H1 (cell line): ENCODE measurements around the gene DEXI. TPM values are rescaled to one million over a fixed set of nuclear protein-coding genes. Genes with fewer than 3 reads are reported as not detected.

Experiments
- CEBPB ChIP-seq: IDR thresholded peaks from 2 replicates; pipeline ENCODE4 v1.6.1; 2012; ENCODE audit warnings: low read depth, low read length
- EZH2 ChIP-seq: fragments of 200-600 bp; sonication (generic); IDR thresholded peaks from 2 replicates; pipeline ENCODE4 v1.7.1; 2012; ENCODE audit warnings: low read depth, mild to moderate bottlenecking, moderate library complexity, low read length, inconsistent platforms; ENCODE audit not compliant: severe bottlenecking
- POLR2AphosphoS5 ChIP-seq: IDR thresholded peaks from 2 replicates; pipeline ENCODE4 v1.6.1; 2011; ENCODE audit warnings: low read depth, low read length
- TAF1 ChIP-seq: IDR thresholded peaks from 2 replicates; pipeline ENCODE4 v1.6.1; 2011; ENCODE audit warnings: mild to moderate bottlenecking, low read depth, low read length
- USF2 ChIP-seq: IDR thresholded peaks from 2 replicates; pipeline ENCODE4 v1.6.1; 2011; ENCODE audit warnings: low read length, improper control_type of control experiment
- polyA plus RNA-seq, 7 experiments: library from polyadenylated mRNA; depleted of rRNA in 3 of 7; stranded (reverse) in 5 of 7; unstranded in 2 of 7; fragments of >200 nt in 5 of 7; fragments of 200-250 nt in 2 of 7; gene quantifications; 1 replicate in 5 of 7; 2 replicates in 1 of 7; 4 replicates in 1 of 7; pipeline versions ENCODE4 v1.2.1 to v1.2.3, GENCODE V29; 2011 to 2013; ENCODE audit warnings: missing spikeins in 2 of 7, mixed read lengths in 2 of 7
- total RNA-seq: library from RNA; stranded (reverse); fragmentation: NEBNext Ultra II Directional; extraction: Animal tissue kit (Norgen Biotek cat#: 25700); gene quantifications from 2 replicates; pipeline ENCODE4 v1.2.1, GENCODE V29; 2021

The DEXI gene
- total and polyA plus RNA-seq, 2 of the 8 experiments (the other 6 are each of a cell fraction or from before 2014, with no cell fraction given) = 39.5 to 47.3 TPM

- no peak for TF ChIP-seq EZH2
- no peak for TF ChIP-seq CEBPB
- TF ChIP-seq POLR2AphosphoS5 = no peak
- TF ChIP-seq USF2 = no peak
- TF ChIP-seq TAF1 = no peak
- TF ChIP-seq, all 59 proteins: peak for 0
Observed at GRCh38 chr16:10880594-10881452, 61.4 kb downstream of the DEXI start (continued).
